Keratinocyte (primary cell): ENCODE results near the gene SMIM20. TPM values are rescaled to one million over a fixed set of nuclear protein-coding genes. Genes with fewer than 3 reads are reported as not detected.

Experiments used
- DNase-seq: peaks from one replicate; pipeline ENCODE4 v3.0.0-alpha.2; 2011; ENCODE audit warnings: low read depth, missing footprints, low spot score
- FAIRE-seq: peaks from 2 replicates; lab custom pipeline; 2011; peaks lifted over from hg19 to GRCh38; lab: Jason Lieb, UNC
- H2AFZ ChIP-seq: 2 replicates; pipeline ENCODE4 v1.6.0; 2012; ENCODE audit warnings: low read length, control low read depth, inconsistent platforms; ENCODE audit not compliant: control insufficient read depth
- H3K27ac ChIP-seq: 2 replicates; pipeline ENCODE4 v1.5.1; 2011; ENCODE audit warnings: low read length; ENCODE audit not compliant: control insufficient read depth, insufficient read depth
- H3K27me3 ChIP-seq: 3 replicates; pipeline ENCODE4 v1.6.0; 2011; ENCODE audit warnings: low read length; ENCODE audit not compliant: control insufficient read depth, insufficient read depth; ENCODE audit errors: extremely low read depth
- H3K36me3 ChIP-seq, 2 experiments: 2 replicates in 1 of 2; 3 replicates in 1 of 2; pipeline ENCODE4 v1.5.1; 2011; ENCODE audit warnings: low read length in 2 of 2, mild to moderate bottlenecking in 1 of 2; ENCODE audit not compliant: control insufficient read depth in 2 of 2, insufficient read depth in 2 of 2; ENCODE audit errors: extremely low read depth in 1 of 2
- H3K4me1 ChIP-seq: 3 replicates; pipeline ENCODE4 v1.5.1; 2011; ENCODE audit warnings: low read length; ENCODE audit not compliant: control insufficient read depth, insufficient read depth; ENCODE audit errors: extremely low read depth
- H3K4me2 ChIP-seq: 3 replicates; pipeline ENCODE4 v1.6.0; 2011; ENCODE audit warnings: low read depth, low read length; ENCODE audit not compliant: control insufficient read depth, insufficient read depth; ENCODE audit errors: extremely low read depth
- H3K4me3 ChIP-seq, 3 experiments: fragments of 200-600 bp in 1 of 3; sonication (generic) in 1 of 3; 2 replicates in 2 of 3; 3 replicates in 1 of 3; pipeline ENCODE4 v1.5.1; 2011 to 2016; ENCODE audit warnings: low read length in 3 of 3, mild to moderate bottlenecking in 3 of 3, control low read depth in 2 of 3, inconsistent platforms in 1 of 3, low read depth in 1 of 3, mixed read lengths in 1 of 3, mixed run types in 1 of 3, moderate library complexity in 1 of 3; ENCODE audit not compliant: control insufficient read depth in 2 of 3, insufficient read depth in 2 of 3; ENCODE audit errors: extremely low read depth in 1 of 3
- H3K79me2 ChIP-seq: 2 replicates; pipeline ENCODE4 v1.6.0; 2012; ENCODE audit warnings: low read length; ENCODE audit not compliant: control insufficient read depth, insufficient read depth
- H3K9ac ChIP-seq: 3 replicates; pipeline ENCODE4 v1.6.0; 2011; ENCODE audit warnings: low read length; ENCODE audit not compliant: control insufficient read depth, insufficient read depth; ENCODE audit errors: extremely low read depth
- H3K9me1 ChIP-seq: 3 replicates; pipeline ENCODE4 v1.6.0; 2011; ENCODE audit warnings: low read length; ENCODE audit not compliant: control insufficient read depth, insufficient read depth; ENCODE audit errors: extremely low read depth
- H3K9me3 ChIP-seq: 2 replicates; pipeline ENCODE4 v1.5.1; 2012; ENCODE audit warnings: low read depth, low read length; ENCODE audit not compliant: control insufficient read depth
- H4K20me1 ChIP-seq: 3 replicates; pipeline ENCODE4 v1.6.0; 2011; ENCODE audit warnings: low read length; ENCODE audit not compliant: control insufficient read depth, insufficient read depth; ENCODE audit errors: extremely low read depth
- CTCF ChIP-seq, 3 experiments: IDR thresholded peaks in 1 of 3; conservative IDR thresholded peaks in 1 of 3; optimal IDR thresholded peaks in 1 of 3; 2 replicates in 2 of 3; 3 replicates in 1 of 3; pipeline versions ENCODE3 to v1.5.1; 2011; ENCODE audit warnings: low read length in 3 of 3, mild to moderate bottlenecking in 3 of 3, moderate library complexity in 2 of 3, control low read depth in 1 of 3, inconsistent platforms in 1 of 3; ENCODE audit not compliant: insufficient read depth in 2 of 3; ENCODE audit errors: extremely low read depth in 1 of 3
- EZH2 ChIP-seq: IDR thresholded peaks from one replicate; pipeline ENCODE4 v1.6.1; 2012; ENCODE audit warnings: inconsistent platforms, mild to moderate bottlenecking, low read length, moderate library complexity
- dilution Hi-C: fragments of 300-500 bp; cut with MboI; formaldehyde crosslinking; loops from one replicate; pipeline ENCODE4 v1.7.0; 2020; ENCODE audit warnings: low sequenced_read_pairs; ENCODE audit not compliant: extremely low pct_ligation_motif_present
- polyA plus RNA-seq, 5 experiments: library from polyadenylated mRNA; depleted of rRNA in 3 of 5; stranded (reverse) in 3 of 5; stranded (forward) in 1 of 5; unstranded in 1 of 5; fragments of >200 nt; gene quantifications; 1 replicate in 1 of 5; 2 replicates in 3 of 5; 3 replicates in 1 of 5; pipeline versions ENCODE4 v1.2.1 to v1.2.3, GENCODE V29; 2011 to 2012; ENCODE audit warnings: missing spikeins in 2 of 5, low read depth in 1 of 5, low replicate concordance in 1 of 5

Gene SMIM20
- polyA plus RNA-seq, 1 donor (not counting 4 experiments of a cell fraction or from before 2014, with no cell fraction given): 29.5 TPM

GRCh38 chr4:25890571-25891485 is 23.2 kb upstream of the SMIM20 start:
- DNase-seq (no peak), FAIRE-seq (no peak)
- H3K79me2 ChIP-seq: no peaks in the 10 kb centered on the region
- H2AFZ ChIP-seq: no peak overlapping the region
- no peaks in the 10 kb centered on the region for H3K9me3 ChIP-seq
- H4K20me1 ChIP-seq: no peaks in the 10 kb centered on the region
- no peak overlapping the region for H3K9ac ChIP-seq
- no peak overlapping the region for H3K4me3 ChIP-seq
- H3K9me1 ChIP-seq: no peaks in the 10 kb centered on the region
- peaks cover 2% of the 10 kb centered on the region for H3K27me3 ChIP-seq
- H3K4me2 ChIP-seq: no peak overlapping the region
- peaks cover 5% of the 10 kb centered on the region for H3K4me1 ChIP-seq
- H3K36me3 ChIP-seq: no peaks in the 10 kb centered on the region
- dilution Hi-C loops: no loop called here
- TF ChIP-seq CTCF (optimal IDR thresholded peaks at IDR 0.05 in 1 of 3, IDR thresholded peaks at IDR 0.05 in 1 of 3, conservative IDR thresholded peaks at IDR 0.05 in 1 of 3; ENCODE audit: extremely low read depth in 1 of 3, insufficient read depth in 2 of 3, low read length in 3 of 3): no peak
- TF ChIP-seq EZH2: no peak
- H3K27ac ChIP-seq: no peak overlapping the region

DNA sequence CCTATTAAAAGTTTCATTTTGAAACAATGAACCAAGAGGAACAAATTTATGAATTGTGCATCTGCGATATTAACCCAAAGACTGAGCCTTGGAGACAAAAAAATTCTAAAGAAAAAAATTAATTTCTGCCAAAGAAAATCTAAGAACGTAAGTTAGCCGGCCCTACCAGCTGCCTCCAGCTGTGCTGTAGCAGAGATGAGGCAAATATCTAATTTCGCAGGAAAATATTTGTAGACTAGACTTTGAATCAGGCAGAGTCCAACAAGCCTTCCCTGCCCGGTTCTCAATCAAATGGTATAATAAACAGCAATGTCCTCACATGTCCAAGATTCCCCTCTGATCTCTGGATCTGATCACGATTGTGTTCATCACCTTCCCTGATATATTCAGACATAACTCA is 21.2 kb upstream of the SMIM20 start:
- no peaks in the 10 kb centered on the region for H3K27me3 ChIP-seq
- H3K9me3 ChIP-seq: no peaks in the 10 kb centered on the region
- no peak overlapping the region for H2AFZ ChIP-seq
- H3K9ac ChIP-seq: no peak overlapping the region
- no peaks in the 10 kb centered on the region for H3K9me1 ChIP-seq
- no peaks in the 10 kb centered on the region for H4K20me1 ChIP-seq
- no peak for DNase-seq
- H3K4me2 ChIP-seq: no peak overlapping the region
- dilution Hi-C loops: no loop called here
- H3K79me2 ChIP-seq: no peaks in the 10 kb centered on the region
- no peak for FAIRE-seq
- no peaks in the 10 kb centered on the region for H3K36me3 ChIP-seq
- H3K27ac ChIP-seq: no peak overlapping the region
- no peak overlapping the region for H3K4me3 ChIP-seq
- H3K4me1 ChIP-seq: peaks cover 5% of the 10 kb centered on the region
- TF ChIP-seq EZH2 (no peak), CTCF (optimal IDR thresholded peaks at IDR 0.05 in 1 of 3, IDR thresholded peaks at IDR 0.05 in 1 of 3, conservative IDR thresholded peaks at IDR 0.05 in 1 of 3; ENCODE audit: extremely low read depth in 1 of 3, insufficient read depth in 2 of 3, low read length in 3 of 3) (no peak)
